Panc1 (cell line): ENCODE data around the gene STK35. TPM values are rescaled to one million over a fixed set of nuclear protein-coding genes. Genes with fewer than 3 reads are reported as not detected.
A peak's percentile ranks its signal among the peaks of the same experiment; 100 is the strongest.

Experiments
- ATAC-seq: fragments of 200-7000 bp; cut with Tn5 transposase; 2 replicates; pipeline ENCODE4 v1.9.1; 2020; ENCODE audit warnings: mild to moderate bottlenecking, moderate library complexity
- BruUV-seq: library from RNA; stranded (reverse); fragments of 400-500 nt; replicated peaks from 2 replicates; lab custom pipeline; 2021; lab: Mats Ljungman, UMichigan
- CTCF ChIA-PET: fragments of 300-600 bp; sonication (Branson Sonifier 250); formaldehyde crosslinking; loops from one replicate; lab custom pipeline; 2022; ENCODE audit warnings: antibody characterized with exemption; lab: Charles Lee
- POLR2A ChIA-PET: fragments of 300-600 bp; sonication (Branson Sonifier 250); formaldehyde crosslinking; loops from one replicate; lab custom pipeline; 2022; ENCODE audit warnings: antibody characterized with exemption; lab: Charles Lee
- DNase-seq: peaks from one replicate; pipeline ENCODE4 v3.0.0-alpha.2; 2010; ENCODE audit warnings: low read depth, low spot score
- H3K27ac ChIP-seq: 2 replicates; pipeline ENCODE4 v1.5.1; 2011; ENCODE audit warnings: mild to moderate bottlenecking, low read length, inconsistent platforms
- H3K27me3 ChIP-seq: fragments of 200-500 bp; sonication (Bioruptor generic); 2 replicates; pipeline ENCODE4 v1.6.0; 2014; ENCODE audit warnings: low read length, inconsistent platforms; ENCODE audit not compliant: control insufficient read depth, insufficient read depth
- H3K36me3 ChIP-seq: fragments of 200-500 bp; sonication (Bioruptor generic); 2 replicates; pipeline ENCODE4 v1.5.1; 2014; ENCODE audit warnings: inconsistent platforms, mild to moderate bottlenecking, low read length, moderate library complexity; ENCODE audit not compliant: control insufficient read depth, insufficient read depth
- H3K4me1 ChIP-seq: 2 replicates; pipeline ENCODE4 v1.5.1; 2011; ENCODE audit warnings: inconsistent platforms, mild to moderate bottlenecking, low read length, moderate library complexity; ENCODE audit not compliant: control insufficient read depth, insufficient read depth
- H3K4me3 ChIP-seq, 2 experiments: 2 replicates each; pipeline ENCODE4 v1.5.1; 2011 to 2012; ENCODE audit warnings: low read depth in 2 of 2, low read length in 2 of 2, mild to moderate bottlenecking in 2 of 2, inconsistent platforms in 1 of 2, moderate library complexity in 1 of 2
- H3K9me3 ChIP-seq: fragments of 200-500 bp; sonication (Bioruptor generic); 2 replicates; pipeline ENCODE4 v1.5.1; 2014; ENCODE audit warnings: low read depth, mild to moderate bottlenecking, inconsistent platforms, low read length, moderate library complexity; ENCODE audit not compliant: control insufficient read depth, insufficient read depth
- CTCF ChIP-seq: fragments of 450-650 bp; IDR thresholded peaks from 2 replicates; pipeline ENCODE4 v1.5.1; 2017; ENCODE audit warnings: mild to moderate bottlenecking
- POLR2AphosphoS5 ChIP-seq: IDR thresholded peaks from 2 replicates; pipeline ENCODE4 v1.6.1; 2012; ENCODE audit warnings: mild to moderate bottlenecking, low read depth, low read length, moderate library complexity
- REST ChIP-seq, 2 experiments: IDR thresholded peaks; 2 replicates each; pipeline ENCODE4 v1.6.1; 2011 to 2012; ENCODE audit warnings: low read depth in 2 of 2, control low read depth in 1 of 2, low read length in 1 of 2, mild to moderate bottlenecking in 1 of 2, moderate library complexity in 1 of 2; ENCODE audit not compliant: insufficient read depth in 1 of 2
- SIN3A ChIP-seq: IDR thresholded peaks from 2 replicates; pipeline ENCODE4 v1.6.1; 2012; ENCODE audit warnings: low read depth, mild to moderate bottlenecking, low read length, moderate library complexity, borderline replicate concordance; ENCODE audit not compliant: insufficient read depth
- TCF7L2 ChIP-seq: IDR thresholded peaks from 2 replicates; pipeline ENCODE4 v1.6.1; 2011; ENCODE audit warnings: mild to moderate bottlenecking, low read depth, low read length, inconsistent platforms
- in situ Hi-C: cut with HindIII; loops from 2 replicates; pipeline ENCODE4 v1.10.0; 2016; ENCODE audit warnings: low sequenced_read_pairs, low pct_unique_long_range_greater_than_20kb
- intact Hi-C: fragments of 100-400 bp; cut with micrococcal nuclease; formaldehyde crosslinking; loops from one replicate; pipeline ENCODE4 v1.10.0; 2022; ENCODE audit not compliant: unreplicated experiment
- total RNA-seq: library from RNA; stranded (reverse); gene quantifications from one replicate; pipeline ENCODE4 v1.2.1, GENCODE V29; 2021; ENCODE audit not compliant: unreplicated experiment

STK35 gene
- total RNA-seq, 1 experiment from 2014 or later, result 27.6 TPM

- no peak overlapping the region for H3K27ac ChIP-seq
- no peak for ATAC-seq
- ChIA-PET CTCF (interaction anchor here (0.9 kb wide), 1 partner anchor 165 kb away, joined by 3 read pairs; no protein-coding TSS in a partner anchor), POLR2A (no interaction called here)
- in situ Hi-C loops (no loop called here), intact Hi-C loops (no loop called here)
- no peak overlapping the region for H3K4me3 ChIP-seq
- no peaks in the 10 kb centered on the region for H3K36me3 ChIP-seq
- DNase-seq, result peak; percentile 8
- BruUV-seq, result no TSS peak
- H3K9me3 ChIP-seq, result no peaks in the 10 kb centered on the region
- TF ChIP-seq TCF7L2 (no peak), SIN3A (no peak), REST (IDR thresholded peaks at IDR 0.05; ENCODE audit: insufficient read depth in 1 of 2, low read depth in 2 of 2, low read length in 1 of 2) (no peak), POLR2AphosphoS5 (no peak), CTCF (no peak)
- H3K27me3 ChIP-seq, result no peaks in the 10 kb centered on the region
- H3K4me1 ChIP-seq, result peaks cover 3% of the 10 kb centered on the region; the same call in 1 of the 2 replicates
These were observed 29.7 kb downstream of the STK35 start for GRCh38 chr20:2131366-2131765.

GRCh38 chr20:2132461-2132901, 30.9 kb downstream of the STK35 start:
- ChIA-PET CTCF (no interaction called here), POLR2A (no interaction called here)
- DNase-seq (no peak), ATAC-seq (no peak)
- no peaks in the 10 kb centered on the region for H3K9me3 ChIP-seq
- in situ Hi-C loops, result no loop called here
- H3K36me3 ChIP-seq, result no peaks in the 10 kb centered on the region
- BruUV-seq, result no TSS peak
- peaks cover 3% of the 10 kb centered on the region; the same call in 1 of the 2 replicates for H3K4me1 ChIP-seq
- intact Hi-C loops, result no loop called here
- no peak overlapping the region for H3K27ac ChIP-seq
- no peak for TF ChIP-seq REST (IDR thresholded peaks at IDR 0.05; ENCODE audit: insufficient read depth in 1 of 2, low read depth in 2 of 2, low read length in 1 of 2)
- TF ChIP-seq CTCF, result no peak
- TF ChIP-seq TCF7L2, result no peak
- no peak for TF ChIP-seq SIN3A
- no peak for TF ChIP-seq POLR2AphosphoS5
- no peak overlapping the region for H3K4me3 ChIP-seq
- no peaks in the 10 kb centered on the region for H3K27me3 ChIP-seq
